Epithelial cell of proximal tubule (primary cell): ENCODE measurements around the gene MAGI1. TPM values are rescaled to one million over a fixed set of nuclear protein-coding genes. Genes with fewer than 3 reads are reported as not detected.

Experiments used
- DNase-seq: peaks from one replicate; pipeline ENCODE4 v3.0.0-alpha.2; 2011; ENCODE audit warnings: low read depth
- H3K4me3 ChIP-seq: 2 replicates; pipeline ENCODE4 v1.5.1; 2011; ENCODE audit warnings: low read depth, mild to moderate bottlenecking, low read length
- total RNA-seq: library from RNA; depleted of rRNA; stranded (reverse); fragments of >200 nt; gene quantifications from 2 replicates; pipeline ENCODE4 v1.2.3, GENCODE V29; 2015
- TF ChIP-seq, protein P1 (sequence below): conservative IDR thresholded peaks from 2 replicates; pipeline ENCODE4 v1.5.1; 2012; ENCODE audit warnings: low read depth, mild to moderate bottlenecking, low read length

MAGI1 gene
- total RNA-seq, 1 donor from 2014 or later: 9.6 TPM

DNA sequence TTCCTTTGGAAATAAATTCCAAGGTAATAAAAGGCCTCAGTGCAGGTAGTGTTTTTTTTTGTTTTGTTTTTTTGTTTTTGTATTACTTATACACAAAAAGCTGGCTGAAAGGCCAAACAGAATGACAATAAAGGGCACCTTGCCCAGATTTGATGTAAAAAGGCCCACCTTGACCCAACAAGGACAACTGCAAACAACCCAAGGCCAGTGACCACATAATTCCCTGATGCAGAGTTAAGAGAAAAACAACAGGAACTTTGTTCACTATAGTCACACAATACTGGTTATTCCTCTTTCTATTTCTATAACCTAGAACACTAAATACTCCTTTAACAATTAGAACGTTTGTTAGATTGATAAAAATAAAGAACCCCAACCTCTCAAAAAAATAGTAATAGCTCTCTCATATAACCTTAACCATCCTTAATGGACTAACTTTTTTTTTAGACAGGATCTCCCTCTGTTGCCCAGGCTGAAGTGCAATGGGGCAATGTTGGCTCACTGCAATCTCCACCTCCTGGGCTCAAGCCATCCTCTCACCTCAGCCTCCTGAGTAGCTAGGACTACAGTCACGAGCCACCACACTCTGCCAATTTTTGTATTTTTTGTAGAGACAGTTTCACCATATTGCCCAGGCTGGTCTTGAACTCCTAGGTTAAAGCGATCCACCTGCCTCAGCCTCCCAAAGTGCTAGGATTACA, 113.3 kb downstream of the MAGI1 start:
- TF ChIP-seq, protein P1, sequence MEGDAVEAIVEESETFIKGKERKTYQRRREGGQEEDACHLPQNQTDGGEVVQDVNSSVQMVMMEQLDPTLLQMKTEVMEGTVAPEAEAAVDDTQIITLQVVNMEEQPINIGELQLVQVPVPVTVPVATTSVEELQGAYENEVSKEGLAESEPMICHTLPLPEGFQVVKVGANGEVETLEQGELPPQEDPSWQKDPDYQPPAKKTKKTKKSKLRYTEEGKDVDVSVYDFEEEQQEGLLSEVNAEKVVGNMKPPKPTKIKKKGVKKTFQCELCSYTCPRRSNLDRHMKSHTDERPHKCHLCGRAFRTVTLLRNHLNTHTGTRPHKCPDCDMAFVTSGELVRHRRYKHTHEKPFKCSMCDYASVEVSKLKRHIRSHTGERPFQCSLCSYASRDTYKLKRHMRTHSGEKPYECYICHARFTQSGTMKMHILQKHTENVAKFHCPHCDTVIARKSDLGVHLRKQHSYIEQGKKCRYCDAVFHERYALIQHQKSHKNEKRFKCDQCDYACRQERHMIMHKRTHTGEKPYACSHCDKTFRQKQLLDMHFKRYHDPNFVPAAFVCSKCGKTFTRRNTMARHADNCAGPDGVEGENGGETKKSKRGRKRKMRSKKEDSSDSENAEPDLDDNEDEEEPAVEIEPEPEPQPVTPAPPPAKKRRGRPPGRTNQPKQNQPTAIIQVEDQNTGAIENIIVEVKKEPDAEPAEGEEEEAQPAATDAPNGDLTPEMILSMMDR: no peak

GRCh38 chr3:65924762-65925161, 114.0 kb downstream of the MAGI1 start:
- no peak overlapping the region for H3K4me3 ChIP-seq
- no peak for DNase-seq
- TF ChIP-seq, protein P1: no peak

More for the DNA sequence above, 113.3 kb downstream of the MAGI1 start:
- no peak overlapping the region for H3K4me3 ChIP-seq
- DNase-seq: no peak

DNA sequence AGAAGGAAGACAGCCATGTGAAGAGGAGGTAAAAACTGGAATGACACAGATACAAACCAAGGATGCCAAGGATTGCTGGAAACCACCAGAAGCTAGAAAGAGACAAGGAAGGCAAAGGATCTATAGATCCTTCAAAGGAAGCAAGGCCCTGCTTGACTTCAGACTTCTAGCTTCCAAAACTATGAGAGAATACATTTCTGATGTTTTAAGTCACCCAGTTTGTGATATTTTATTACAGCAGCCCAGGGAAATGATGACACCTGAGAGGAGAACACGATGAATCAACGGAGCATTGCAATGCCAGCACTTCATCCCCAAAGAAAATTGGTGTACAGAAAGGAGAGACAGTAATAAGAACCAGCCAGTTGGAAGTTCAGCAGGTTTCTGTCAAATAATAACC, 116.3 kb downstream of the MAGI1 start:
- no peak overlapping the region for H3K4me3 ChIP-seq
- TF ChIP-seq, protein P1: no peak
- DNase-seq: no peak

- DNase-seq: no peak
- H3K4me3 ChIP-seq: no peak overlapping the region
- TF ChIP-seq, protein P1: no peak
Measured at GRCh38 chr3:65919826-65920225, 118.9 kb downstream of the MAGI1 start.

- DNase-seq: no peak
- TF ChIP-seq, protein P1: no peak
Measured at GRCh38 chr3:65915477-65915876, 123.2 kb downstream of the MAGI1 start.

DNA sequence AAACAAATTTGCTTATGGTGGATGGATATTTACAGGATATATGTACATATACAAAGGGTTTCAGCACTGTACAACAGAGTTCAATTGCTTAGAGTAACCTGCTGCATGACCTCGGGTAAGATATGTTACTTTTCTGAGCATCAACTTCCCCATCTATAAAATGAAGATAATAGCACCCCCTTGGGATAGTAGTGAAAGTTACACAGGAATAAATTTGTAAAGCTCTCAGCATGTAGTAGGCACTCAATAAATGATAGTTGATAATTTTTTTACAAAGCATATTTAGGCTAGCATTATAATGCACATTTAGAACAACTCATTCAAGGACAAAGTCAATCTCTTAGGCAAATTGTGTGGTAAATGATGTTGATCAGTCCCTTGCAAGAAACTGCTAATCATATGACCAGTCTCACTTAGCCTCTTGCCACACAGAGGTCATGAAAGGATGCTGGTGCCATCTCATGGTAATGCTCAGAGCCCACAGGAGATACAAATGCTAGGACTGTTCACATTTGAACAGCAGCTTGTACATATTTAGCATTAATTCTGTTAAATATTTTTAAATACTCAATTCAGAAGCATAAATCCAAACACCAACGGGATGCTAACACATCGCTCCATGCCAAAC, 123.9 kb downstream of the MAGI1 start:
- TF ChIP-seq, protein P1: peak; percentile 37
- no peak overlapping the region for H3K4me3 ChIP-seq
- no peak for DNase-seq

More at GRCh38 chr3:65915477-65915876, 123.2 kb downstream of the MAGI1 start:
- H3K4me3 ChIP-seq: no peak overlapping the region
